ENCODE data around the gene SLFN14.
"Not testable (repeated sequence)": the region's sequence is repeated elsewhere in the genome, so short reads cannot be mapped to it uniquely, and the experiment has no call there.

The SLFN14 gene

GRCh38 chr17:35557353-35557752, 3.3 kb downstream of the SLFN14 start:
- DNase-seq: no peak

GRCh38 chr17:35555691-35556090, 4.9 kb downstream of the SLFN14 start:
- DNase-seq: peak; percentile 16

- DNase-seq: no peak
Observed at GRCh38 chr17:35554668-35555067, 6.0 kb downstream of the SLFN14 start.

DNA sequence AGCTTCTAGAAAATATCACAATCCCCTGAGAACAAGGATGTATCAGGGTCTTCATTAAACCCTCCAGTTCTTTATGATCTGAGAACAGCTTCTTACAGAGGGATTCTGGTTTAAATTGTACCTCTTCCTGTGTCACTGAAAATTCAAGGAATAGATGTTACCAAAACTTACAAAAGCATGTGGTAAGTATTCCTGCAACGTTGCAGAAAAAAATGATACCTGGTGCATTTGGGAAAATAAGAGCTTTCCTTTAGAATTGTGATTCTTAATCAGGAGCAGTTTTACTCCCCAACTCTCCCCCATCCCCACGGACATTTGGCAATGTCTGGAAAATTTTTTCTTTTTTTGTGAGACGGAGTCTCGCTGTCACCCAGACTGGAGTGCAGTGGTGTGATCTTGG, 7.3 kb downstream of the SLFN14 start:
- DNase-seq: no peak

DNA sequence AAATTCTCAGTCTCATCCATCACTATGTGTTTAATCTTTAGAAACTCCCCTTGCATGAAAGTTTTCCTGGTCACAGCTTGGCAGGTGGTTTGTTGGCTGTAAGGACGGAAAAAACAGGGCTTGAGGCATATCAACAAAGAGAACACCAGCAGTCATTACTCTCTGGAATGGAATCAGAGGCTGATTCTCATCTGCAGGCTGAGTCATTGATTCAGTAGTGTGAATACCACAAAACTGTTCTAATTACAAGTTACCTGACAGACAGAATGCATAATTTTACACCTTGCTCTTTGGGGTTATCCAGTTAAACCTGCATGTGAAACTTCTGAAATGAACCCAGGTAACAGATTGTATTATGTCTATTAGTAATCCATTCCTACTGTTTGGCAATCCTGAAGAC, 11.6 kb downstream of the SLFN14 start:
- DNase-seq: no peak

DNA sequence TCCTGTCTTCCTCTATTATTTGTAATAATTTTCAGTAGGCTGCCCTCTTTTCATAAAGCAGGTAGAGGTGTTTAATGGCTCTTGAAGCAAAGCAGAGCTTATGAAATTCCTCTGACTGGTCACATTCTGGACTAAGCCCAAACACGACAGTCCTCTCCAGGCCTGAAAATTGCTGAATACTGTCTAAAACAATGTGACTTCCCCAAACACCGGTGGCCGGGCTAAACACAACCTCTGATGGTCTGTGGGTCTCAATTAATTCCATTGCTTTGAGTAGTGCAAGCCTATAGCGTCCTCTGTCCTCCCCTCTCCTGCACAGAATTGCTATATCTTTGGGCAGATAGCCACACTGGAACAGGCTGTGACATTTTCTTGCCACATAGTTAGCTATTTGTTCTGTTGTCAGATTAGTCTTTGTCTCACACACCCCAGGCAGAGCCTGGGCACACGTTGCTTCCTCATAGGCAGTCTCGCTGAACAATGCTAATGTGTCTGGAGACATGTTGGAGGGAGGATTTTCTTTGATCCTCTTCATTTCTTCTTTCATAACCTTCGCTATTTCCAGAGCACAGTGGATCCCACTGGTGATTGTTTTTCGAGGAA, 12.3 kb downstream of the SLFN14 start:
- DNase-seq: no peak

GRCh38 chr17:35546487-35546886, 14.1 kb downstream of the SLFN14 start:
- DNase-seq: no peak

GRCh38 chr17:35545150-35545549, 15.5 kb downstream of the SLFN14 start:
- no peak for DNase-seq

DNA sequence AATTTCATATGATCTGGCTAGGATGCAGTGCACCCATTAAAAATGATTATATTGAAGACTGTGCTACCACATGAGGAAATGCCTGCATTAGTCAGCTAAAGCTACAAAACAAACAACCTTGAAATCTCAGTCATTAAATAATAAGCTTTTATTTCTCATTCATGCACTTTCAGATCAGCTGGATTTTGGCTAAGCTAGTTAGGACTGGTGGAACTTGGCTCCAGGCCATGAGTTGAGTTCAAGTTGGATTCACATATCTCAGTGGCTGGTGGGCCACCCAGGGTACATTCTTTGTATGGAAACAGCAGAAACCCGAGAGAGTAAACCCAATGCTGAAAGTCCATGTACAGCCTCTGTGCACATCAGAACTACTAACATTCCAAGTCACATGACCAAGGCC, 16.8 kb downstream of the SLFN14 start:
- DNase-seq: no peak

- no peak for DNase-seq
Observed at GRCh38 chr17:35542990-35543389, 17.6 kb downstream of the SLFN14 start.

GRCh38 chr17:35541434-35541833, 19.2 kb downstream of the SLFN14 start:
- DNase-seq: no peak

GRCh38 chr17:35540589-35541404, 19.8 kb downstream of the SLFN14 start:
- no peak for DNase-seq

DNA sequence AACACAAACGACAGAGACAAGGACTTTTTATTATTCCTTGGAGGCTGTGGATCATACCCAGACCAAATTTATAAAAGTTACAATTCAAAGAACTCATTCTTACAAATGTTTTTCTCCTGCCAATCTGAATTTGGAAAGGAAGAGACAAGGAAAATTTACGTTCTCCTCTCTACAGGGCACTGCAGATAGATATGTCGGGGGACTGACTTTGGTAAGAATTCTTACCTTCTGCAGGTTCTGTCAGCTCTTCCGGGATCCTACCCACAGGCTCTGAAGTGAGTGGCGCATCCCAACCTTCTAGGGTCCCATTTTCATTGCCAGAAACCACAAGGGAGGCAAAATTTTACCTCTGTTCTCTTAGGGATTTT, 21.0 kb downstream of the SLFN14 start:
- no peak for DNase-seq

- DNase-seq: no peak
Observed at GRCh38 chr17:35537601-35538141, 22.9 kb downstream of the SLFN14 start, which contains the start of gene SLFN12L. TSS of gene SLFN12L (minus strand) at chr17:35537678. CDS start at chr17:35522364, 15,314 bp downstream.

DNA sequence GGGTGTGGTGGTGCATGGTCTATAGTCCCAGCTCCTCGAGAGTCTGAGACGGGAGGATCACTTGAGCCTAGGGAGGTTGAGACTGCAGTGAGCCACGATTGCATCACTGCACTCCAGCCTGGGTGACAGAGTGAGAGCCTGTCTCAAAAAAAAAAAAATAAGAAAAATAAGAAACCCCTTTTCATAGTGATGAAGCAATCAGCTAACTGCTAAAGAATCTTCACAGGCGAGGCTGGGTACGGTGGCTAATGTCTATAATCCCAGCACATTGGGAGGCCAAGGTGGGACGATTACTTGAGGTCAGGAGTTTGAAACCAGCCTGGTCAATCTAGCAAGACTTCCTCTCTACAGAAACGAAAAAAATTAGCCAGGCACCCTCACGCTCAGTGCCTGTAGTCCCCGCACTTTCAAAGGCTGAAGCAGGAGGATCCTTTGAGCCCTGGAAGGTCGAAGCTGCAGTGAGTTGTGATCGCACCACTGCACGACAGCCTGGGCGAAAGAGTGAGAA, 23.9 kb downstream of the SLFN14 start:
- no peak for DNase-seq

GRCh38 chr17:35535406-35535805, 25.2 kb downstream of the SLFN14 start:
- DNase-seq: not testable (repeated sequence)

DNA sequence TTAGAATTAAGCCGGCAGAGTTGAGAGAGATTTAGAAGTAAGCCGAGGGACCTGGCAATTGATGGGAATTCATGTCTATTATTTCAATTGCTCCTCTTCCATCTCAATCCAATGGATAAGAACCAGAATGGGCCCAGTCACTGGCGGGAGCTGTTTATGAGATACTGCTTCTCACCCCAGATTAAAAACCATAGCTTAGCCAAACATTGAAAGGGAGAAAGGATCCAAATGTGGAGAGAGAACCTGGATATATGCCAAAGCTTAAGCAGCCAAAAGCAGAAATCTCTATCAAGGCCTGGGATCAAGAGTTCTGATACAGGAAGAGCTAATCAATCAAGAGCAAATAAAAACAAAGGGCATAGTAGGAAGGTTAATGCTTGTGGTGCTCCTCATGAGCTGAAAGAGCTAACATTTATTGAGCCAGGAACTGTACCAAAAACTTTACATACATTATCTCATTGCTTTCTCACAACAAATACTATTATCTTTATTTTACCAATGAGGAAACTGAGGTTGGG, 26.0 kb downstream of the SLFN14 start:
- no peak for DNase-seq

GRCh38 chr17:35531160-35531559, 29.5 kb downstream of the SLFN14 start:
- DNase-seq: no peak

DNA sequence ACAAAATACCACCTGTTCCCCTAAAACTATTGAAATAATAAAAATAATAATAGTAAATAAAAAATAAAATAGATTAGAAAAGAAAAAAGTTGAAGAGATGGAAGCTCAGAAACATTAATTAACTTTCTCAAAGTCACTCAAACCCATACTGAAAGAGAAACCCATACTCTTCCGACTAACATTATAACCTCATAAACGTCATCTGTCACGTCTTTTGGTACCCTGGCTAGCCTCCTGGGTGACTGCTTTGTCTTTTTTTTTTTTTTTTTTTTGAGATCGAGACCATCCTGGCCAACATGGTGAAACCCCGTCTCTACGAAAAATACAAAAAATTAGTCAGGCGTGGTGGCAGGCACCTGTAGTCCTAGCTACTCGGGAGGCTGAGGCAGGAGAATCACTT, 30.8 kb downstream of the SLFN14 start:
- DNase-seq: no peak

- DNase-seq: not testable (repeated sequence)
Observed at GRCh38 chr17:35529326-35529725, 31.3 kb downstream of the SLFN14 start.

DNA sequence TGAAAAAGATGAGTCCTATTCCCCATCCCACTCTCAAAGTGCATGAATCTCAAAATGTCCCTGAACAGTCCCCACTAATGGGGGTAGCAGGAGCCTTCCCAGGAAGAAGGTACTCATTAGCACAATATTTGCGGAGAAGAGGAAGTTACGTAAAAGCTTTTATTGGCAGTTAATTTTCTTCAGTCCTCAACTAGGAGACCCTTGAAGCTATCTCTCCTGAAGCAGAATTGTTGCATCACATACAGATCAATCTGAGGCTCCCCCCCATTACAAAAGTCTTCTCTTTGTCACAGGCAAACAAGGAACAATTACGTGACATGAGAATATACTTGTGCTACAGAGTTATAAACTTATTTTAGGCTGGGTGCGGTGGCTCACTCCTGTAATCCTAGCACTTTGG, 37.3 kb downstream of the SLFN14 start:
- no peak for DNase-seq

- not testable (repeated sequence) for DNase-seq
Observed at GRCh38 chr17:35521654-35522256, 38.9 kb downstream of the SLFN14 start.

- DNase-seq: no peak
Observed at GRCh38 chr17:35521150-35521549, 39.5 kb downstream of the SLFN14 start.

All from NCI-H69 (cell line).